Liver (tissue), 3 donors: ENCODE measurements around the gene C11orf86.

Source experiments
- ATF3 ChIP-seq: IDR thresholded peaks from 2 replicates; pipeline ENCODE4 v1.6.1; 2016; ENCODE audit warnings: antibody characterized with exemption
- CTCF ChIP-seq: fragments of 150-350 bp; IDR thresholded peaks from 2 replicates; pipeline ENCODE4 v1.5.1; 2017; ENCODE audit warnings: improper control_type of control experiment, low read depth, low read length; ENCODE audit not compliant: missing input control
- EGR1 ChIP-seq, 2 donors: IDR thresholded peaks; 2 replicates each; pipeline ENCODE4 v1.6.1; 2016 to 2018; ENCODE audit warnings: antibody characterized with exemption in 2 of 2, low read depth in 2 of 2
- GABPA ChIP-seq, 2 donors: IDR thresholded peaks in 1 of 2; conservative IDR thresholded peaks in 1 of 2; 2 replicates each; pipeline ENCODE4 v1.6.1; 2016; ENCODE audit warnings: antibody characterized with exemption in 2 of 2, mild to moderate bottlenecking in 1 of 2, moderate library complexity in 1 of 2
- MAX ChIP-seq: IDR thresholded peaks from 2 replicates; pipeline ENCODE4 v1.6.1; 2016; ENCODE audit warnings: antibody characterized with exemption
- NR2F2 ChIP-seq: IDR thresholded peaks from 2 replicates; pipeline ENCODE4 v1.6.1; 2016; ENCODE audit warnings: antibody characterized with exemption
- RAD21 ChIP-seq, 2 donors: IDR thresholded peaks; 2 replicates each; pipeline ENCODE4 v1.6.1; 2016; ENCODE audit warnings: antibody characterized with exemption in 2 of 2, mild to moderate bottlenecking in 2 of 2
- REST ChIP-seq: IDR thresholded peaks from 2 replicates; pipeline ENCODE4 v1.6.1; 2016; ENCODE audit warnings: antibody characterized with exemption, mild to moderate bottlenecking
- RXRA ChIP-seq, 2 donors: IDR thresholded peaks; 2 replicates each; pipeline ENCODE4 v1.6.1; 2017 to 2018; ENCODE audit warnings: antibody characterized with exemption in 2 of 2, mild to moderate bottlenecking in 1 of 2
- TAF1 ChIP-seq: conservative IDR thresholded peaks from 2 replicates; pipeline ENCODE4 v1.6.1; 2016; ENCODE audit warnings: antibody characterized with exemption, mild to moderate bottlenecking
- YY1 ChIP-seq: IDR thresholded peaks from 2 replicates; pipeline ENCODE4 v1.6.1; 2016; ENCODE audit warnings: antibody characterized with exemption, mild to moderate bottlenecking
- ZBTB33 ChIP-seq: IDR thresholded peaks from 2 replicates; pipeline ENCODE4 v1.6.1; 2016; ENCODE audit warnings: antibody characterized with exemption
- donor health status: healthy.
- donor health status: healthy.

- TF ChIP-seq CTCF (no peak), ATF3 (no peak), RXRA (IDR thresholded peaks at IDR 0.05) (no peak), TAF1 (no peak), YY1 (no peak), GABPA (IDR thresholded peaks at IDR 0.05 in 1 of 2, conservative IDR thresholded peaks at IDR 0.05 in 1 of 2) (no peak), EGR1 (IDR thresholded peaks at IDR 0.05; ENCODE audit: low read depth in 2 of 2) (no peak), RAD21 (IDR thresholded peaks at IDR 0.05) (no peak), MAX (no peak), ZBTB33 (no peak), REST (no peak), NR2F2 (no peak)
These were observed 49.3 kb downstream of the C11orf86 start for GRCh38 chr11:67024410-67024809.
